Measurements from ENCODE around the gene SNX9.

SNX9 gene

DNA sequence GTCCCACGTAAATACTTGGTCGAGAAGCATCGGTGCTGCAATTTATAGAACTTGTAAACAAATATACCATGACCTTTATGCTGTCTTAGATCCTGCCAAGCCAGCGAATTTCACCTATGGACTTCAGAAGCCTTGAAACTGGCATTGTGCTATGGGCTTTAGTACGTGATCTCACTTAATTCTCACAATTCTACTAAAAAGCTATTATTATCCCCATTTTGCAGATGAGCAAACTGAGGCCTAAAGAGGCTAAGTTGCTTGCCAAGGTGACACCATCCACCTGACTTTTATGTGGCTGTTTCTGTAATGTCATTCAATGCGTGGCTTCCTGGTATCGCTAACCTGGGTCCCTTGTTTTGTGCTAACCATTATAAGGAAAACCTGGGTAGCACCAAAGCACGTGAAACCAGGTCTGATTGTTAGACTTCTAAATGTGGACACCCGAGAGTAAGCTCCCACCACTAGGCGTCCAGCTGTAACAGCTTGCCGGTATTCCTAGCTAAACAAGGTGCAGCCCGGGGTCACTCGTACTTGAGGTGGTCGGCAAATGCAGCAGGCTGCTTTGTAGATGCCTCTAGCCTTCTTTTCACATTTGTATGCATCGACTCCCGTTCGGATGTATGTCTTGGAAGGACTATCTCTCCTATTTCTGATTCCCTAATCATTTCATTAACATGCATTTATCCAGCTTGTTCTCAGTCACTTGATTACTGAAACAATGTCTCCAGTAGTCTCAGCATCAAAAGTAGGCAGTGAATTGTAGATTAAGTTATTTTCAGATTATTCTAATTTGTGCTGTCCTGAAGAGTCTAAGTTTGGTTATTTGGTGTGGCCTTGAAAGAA is 159.7 kb downstream of the SNX9 start:
- no peak for TF ChIP-seq JUND (IDR thresholded peaks at IDR 0.05; ENCODE audit: low read depth)
- peak in 1 of 2 experiments; percentile 49 for DNase-seq (ENCODE audit: low read depth in 1 of 2, low spot score in 1 of 2)
- in situ Hi-C loops (cut with HindIII; ENCODE audit: low pct_unique_long_range_greater_than_20kb, low sequenced_read_pairs) = no loop called here

DNA sequence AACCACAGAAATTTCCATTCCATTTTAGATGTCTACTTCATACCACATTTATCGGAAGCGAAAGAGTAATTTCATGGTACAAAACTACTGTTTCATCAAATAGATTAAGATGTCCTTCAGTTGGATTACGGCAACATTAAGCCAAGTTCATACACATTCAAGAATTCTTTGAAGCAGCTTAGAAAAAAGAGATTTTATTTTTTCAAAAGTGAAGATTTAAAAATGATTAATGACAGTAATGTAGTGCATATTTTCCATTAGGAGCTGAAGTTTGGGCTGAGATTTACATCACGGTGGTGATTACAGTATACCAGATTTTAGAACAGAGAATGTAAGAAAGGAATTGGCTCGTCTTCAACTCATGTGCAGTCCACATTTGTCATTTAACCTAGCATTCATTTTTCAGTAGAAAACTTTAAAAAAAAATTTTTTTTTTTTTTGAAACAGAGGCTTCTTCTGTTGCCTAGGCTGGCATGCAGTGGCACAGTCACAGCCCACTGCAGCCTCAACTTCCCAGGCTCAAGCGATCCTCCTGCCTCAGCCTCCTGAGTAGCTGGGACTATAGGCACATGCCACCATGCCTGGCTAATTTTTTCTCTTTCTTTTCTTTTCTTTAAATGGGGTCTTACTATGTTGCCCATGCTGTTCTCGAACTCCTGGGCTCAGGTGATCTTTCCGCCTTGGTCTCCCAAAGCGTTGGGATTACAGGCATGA is 160.5 kb downstream of the SNX9 start:
- no peak for TF ChIP-seq JUND (IDR thresholded peaks at IDR 0.05; ENCODE audit: low read depth)
- in situ Hi-C loops (cut with HindIII; ENCODE audit: low pct_unique_long_range_greater_than_20kb, low sequenced_read_pairs) = no loop called here
- DNase-seq (ENCODE audit: low read depth in 1 of 2, low spot score in 1 of 2) = no peak

DNA sequence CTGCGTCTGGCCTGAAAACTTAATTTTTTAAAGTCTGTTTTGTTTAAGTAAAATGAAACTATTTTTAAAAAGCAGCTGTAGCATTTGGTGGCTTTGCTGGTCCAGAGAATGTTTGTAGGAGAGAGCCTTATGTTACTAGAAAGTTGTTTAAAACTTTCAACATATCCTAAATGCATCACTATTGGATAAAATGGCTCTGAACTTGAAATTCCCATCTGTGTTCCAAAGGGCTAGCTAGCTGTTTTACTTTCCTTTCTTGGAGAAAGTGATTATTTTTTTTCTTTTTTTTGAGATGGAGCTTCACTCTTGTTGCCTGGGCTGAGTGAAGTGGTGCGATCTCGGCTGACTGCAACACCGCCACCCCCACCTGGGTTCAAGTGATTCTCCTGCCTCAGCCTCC is 161.1 kb downstream of the SNX9 start:
- no peak for DNase-seq (ENCODE audit: low read depth in 1 of 2, low spot score in 1 of 2)
- no peak for TF ChIP-seq JUND (IDR thresholded peaks at IDR 0.05; ENCODE audit: low read depth)
- in situ Hi-C loops (cut with HindIII; ENCODE audit: low pct_unique_long_range_greater_than_20kb, low sequenced_read_pairs) = no loop called here

DNA sequence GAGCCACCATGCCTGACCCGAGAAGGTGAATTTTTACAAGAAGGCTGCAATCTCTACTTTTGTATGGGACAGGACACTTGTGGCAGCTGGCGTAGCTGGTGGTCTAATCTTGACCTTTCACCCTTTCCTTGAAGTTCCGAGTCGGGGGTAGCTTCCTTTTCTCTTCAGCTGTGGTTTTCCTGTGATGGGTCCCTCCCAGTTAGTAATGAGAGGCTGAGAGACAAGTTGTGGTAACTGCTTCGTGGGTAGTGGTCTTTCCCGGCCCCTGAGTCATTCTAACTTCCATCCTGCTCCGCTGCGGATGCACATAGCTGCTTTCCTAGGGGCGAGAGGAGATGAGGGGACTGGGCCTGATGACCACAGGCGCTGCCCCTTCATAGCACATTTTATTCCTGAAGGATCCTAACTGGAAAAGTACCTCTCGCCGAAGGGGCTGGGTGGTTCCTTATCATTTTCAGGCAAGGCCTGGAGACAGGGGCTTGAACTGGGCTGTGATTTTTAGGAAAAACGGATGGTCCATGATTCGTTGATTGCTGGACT is 161.7 kb downstream of the SNX9 start:
- DNase-seq (ENCODE audit: low read depth in 1 of 2, low spot score in 1 of 2) = no peak
- no peak for TF ChIP-seq JUND (IDR thresholded peaks at IDR 0.05; ENCODE audit: low read depth)
- in situ Hi-C loops (cut with HindIII; ENCODE audit: low pct_unique_long_range_greater_than_20kb, low sequenced_read_pairs) = no loop called here

DNA sequence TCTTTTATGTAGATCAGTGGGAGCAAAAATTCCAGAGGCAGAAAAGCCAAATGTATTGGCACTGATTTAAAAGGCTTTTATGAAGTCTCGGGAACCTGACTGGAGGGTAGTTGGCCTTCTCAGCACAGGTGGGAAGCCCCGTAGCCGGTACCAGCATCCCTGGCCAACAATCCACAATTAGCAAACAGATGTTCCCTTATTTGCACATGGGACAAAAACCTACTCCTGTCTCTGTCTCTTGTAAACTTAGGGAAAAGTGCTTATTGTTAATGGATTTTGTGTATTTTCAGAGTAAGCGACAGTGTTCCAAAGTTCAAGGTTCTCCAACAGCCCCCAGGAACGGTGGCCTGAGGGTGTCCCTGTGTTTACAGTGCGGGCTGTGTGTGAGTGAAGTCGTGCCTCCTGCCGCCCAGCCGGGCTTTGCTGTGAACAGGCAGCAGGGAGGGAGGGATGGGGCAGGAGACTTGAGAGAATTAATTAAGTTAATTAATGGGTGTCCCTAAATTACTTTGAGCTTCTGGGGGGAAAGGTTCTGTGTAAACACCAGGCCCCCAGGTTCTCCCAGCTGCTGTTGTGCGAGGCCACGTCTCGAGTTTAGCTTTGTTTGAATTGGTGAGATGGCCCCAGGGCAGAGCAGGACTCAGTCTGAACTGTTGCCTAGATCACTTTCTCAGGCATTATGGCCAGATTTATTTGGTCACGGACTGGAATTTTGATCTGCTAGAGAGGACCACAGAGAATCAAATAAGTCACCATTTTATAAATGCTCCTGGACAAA is 162.5 kb downstream of the SNX9 start:
- in situ Hi-C loops (cut with HindIII; ENCODE audit: low pct_unique_long_range_greater_than_20kb, low sequenced_read_pairs) = no loop called here
- TF ChIP-seq JUND (IDR thresholded peaks at IDR 0.05; ENCODE audit: low read depth) = no peak
- peak in 1 of 2 experiments; percentile 54 for DNase-seq (ENCODE audit: low read depth in 1 of 2, low spot score in 1 of 2)

DNA sequence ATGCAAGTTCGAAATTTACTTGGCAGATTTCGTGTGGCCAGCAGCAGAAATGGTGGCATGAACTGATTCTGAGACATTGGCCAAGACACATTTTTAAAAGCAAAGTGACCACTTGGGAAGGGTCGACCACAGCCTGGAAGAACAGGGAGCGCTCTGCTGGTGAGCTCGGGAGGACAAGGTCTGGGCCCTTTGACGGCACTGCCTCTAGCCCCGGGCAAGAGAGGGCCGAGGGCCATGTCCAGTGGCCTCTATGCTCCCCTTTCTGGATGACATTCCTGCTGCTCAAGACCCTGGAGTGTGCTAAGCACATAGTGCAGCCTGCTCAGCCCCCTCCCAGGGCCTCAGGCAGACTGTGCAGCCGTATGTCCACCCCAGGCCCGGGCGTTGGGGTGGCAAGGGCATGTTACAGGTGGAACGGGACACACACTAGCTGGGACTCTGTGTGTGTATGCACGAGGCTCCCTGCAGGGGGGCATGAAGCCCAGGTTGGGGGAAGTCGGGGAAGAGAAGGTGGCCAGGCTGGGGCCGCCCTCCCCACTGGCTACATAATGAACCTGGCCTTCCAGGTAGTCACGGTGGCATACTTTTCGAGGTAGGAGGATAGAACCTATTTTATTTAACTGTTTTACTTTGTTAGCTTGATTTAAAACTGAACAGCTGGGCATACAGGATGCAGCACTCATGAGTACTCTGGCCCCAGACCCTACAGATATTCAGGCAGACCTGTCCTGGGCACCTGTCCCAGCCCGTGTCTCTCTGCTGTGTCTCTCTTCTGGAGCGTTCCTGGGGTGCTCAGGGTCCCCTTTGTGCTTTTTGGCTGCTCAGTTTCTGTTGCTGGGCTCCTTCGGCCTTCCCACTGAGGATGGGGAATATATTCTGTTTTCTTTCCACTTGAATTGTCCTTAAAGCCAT is 165.0 kb downstream of the SNX9 start:
- in situ Hi-C loops (cut with HindIII; ENCODE audit: low pct_unique_long_range_greater_than_20kb, low sequenced_read_pairs) = no loop called here
- DNase-seq (ENCODE audit: low read depth in 1 of 2, low spot score in 1 of 2) = no peak

DNA sequence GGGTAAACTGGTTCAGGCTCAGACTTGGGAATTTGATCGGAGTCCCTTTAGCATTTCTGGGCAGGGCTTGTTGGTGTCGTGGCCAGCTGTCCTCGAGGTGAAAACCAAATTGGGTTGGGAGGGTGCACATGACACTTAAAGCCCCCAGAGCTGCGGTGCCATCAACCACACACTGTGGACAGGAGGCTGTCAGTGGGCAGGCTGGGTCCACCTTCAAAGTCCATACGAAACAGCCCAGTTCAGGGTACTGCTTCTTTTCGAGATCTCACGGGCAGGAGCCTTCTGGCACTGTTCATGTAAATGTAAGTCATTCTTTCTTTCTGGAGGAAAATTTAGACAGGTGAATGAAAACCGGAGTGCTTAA is 165.6 kb downstream of the SNX9 start:
- no peak for TF ChIP-seq JUND (IDR thresholded peaks at IDR 0.05; ENCODE audit: low read depth)
- in situ Hi-C loops (cut with HindIII; ENCODE audit: low pct_unique_long_range_greater_than_20kb, low sequenced_read_pairs) = no loop called here
- DNase-seq (ENCODE audit: low read depth in 1 of 2, low spot score in 1 of 2) = no peak

More for the DNA sequence above, 165.0 kb downstream of the SNX9 start:
- no peak for TF ChIP-seq JUND (IDR thresholded peaks at IDR 0.05; ENCODE audit: low read depth)

DNA sequence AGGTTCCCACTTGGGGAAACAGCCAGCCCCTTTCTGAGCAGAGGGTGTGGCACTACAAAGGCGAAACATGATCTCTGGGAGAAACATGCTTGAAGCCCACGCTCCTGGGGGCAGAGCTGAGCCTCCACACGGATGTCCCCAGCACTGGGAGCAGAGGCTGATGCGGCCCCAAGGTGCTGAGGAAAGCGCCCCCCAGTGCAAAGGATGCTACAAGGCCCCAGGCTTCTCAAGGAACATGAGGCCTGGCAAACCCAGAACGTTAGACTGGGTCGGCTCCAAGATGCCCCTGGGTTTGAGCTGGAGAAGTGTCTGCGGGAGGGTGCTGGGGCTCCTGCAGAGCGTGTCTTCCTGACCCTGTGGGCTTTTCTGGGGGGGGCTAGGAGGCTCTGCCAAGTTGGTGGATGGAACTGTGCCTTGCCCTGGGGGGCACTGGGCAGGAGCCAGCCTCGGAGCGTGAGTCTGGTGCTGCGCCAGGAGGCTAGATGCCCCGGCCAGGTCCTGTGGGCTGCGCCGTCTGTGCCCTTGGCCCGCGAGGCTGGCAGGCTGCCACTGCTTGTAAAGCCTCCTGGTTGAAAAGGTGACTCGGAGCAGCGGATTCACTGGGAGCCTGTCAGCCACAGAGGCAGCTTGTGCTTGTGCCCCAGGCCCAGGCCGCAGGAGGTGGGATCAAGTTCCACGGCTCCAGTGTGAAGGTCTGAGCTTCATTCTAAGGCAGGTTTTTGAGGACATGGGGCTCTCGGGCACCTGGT is 166.7 kb downstream of the SNX9 start:
- in situ Hi-C loops (cut with HindIII; ENCODE audit: low pct_unique_long_range_greater_than_20kb, low sequenced_read_pairs) = no loop called here
- DNase-seq (ENCODE audit: low read depth in 1 of 2, low spot score in 1 of 2) = peak in 1 of 2 experiments; percentile 80
- no peak for TF ChIP-seq JUND (IDR thresholded peaks at IDR 0.05; ENCODE audit: low read depth)

DNA sequence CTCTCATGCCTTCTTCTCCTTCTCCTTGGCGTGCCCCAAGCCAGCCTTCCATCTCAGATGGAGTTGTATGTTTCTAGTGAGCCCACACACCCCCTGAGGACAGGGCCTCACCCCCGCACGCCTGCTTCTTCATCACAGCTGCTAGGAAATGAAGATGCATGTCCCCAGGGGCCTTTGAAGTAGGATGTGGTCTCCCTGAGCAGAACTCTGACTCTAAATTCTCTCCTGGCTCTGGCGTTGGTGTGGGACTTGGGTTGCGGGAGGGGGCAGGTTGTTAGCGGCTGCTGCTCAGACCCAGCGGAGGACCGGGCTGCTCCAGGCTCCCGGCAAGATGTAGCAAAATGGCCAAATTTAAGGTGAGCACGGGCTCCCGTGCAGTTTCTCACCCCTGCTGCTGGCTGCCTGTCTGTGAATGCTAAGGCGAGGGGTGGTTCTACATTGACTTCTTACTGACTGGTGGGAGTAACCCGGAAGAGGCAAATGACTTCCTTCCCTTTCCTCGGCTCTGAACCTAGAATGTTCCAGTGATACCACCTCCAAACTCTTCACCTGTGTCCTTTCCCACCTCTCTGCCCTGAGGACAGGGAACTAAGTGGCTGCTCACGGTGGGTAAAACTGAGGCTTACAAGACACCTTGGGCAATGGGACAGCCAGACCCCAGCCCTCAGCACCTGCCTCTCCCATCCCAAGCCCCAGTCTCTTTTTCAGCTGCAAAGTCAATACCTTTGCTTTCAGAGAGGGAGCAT is 167.4 kb downstream of the SNX9 start:
- DNase-seq (ENCODE audit: low read depth in 1 of 2, low spot score in 1 of 2) = no peak
- TF ChIP-seq JUND (IDR thresholded peaks at IDR 0.05; ENCODE audit: low read depth) = no peak
- in situ Hi-C loops (cut with HindIII; ENCODE audit: low pct_unique_long_range_greater_than_20kb, low sequenced_read_pairs) = no loop called here

DNA sequence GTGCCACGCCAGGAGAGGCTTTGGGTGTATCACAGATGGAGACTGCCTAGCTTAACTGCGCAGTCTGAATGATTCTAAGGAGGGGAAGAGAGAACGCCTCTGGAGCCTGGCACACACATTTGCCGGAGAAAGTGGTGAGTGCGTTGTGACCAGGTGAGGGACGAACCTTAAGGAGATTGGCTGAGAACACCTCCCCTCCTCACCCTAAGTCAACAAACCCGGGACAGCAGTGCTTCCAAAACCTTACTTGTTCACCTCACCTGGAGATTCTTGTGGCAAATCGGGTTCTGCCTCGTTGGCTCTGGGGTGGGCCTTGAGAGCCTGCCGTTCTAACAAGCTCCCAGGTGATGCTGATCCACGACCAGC is 168.0 kb downstream of the SNX9 start:
- DNase-seq (ENCODE audit: low read depth in 1 of 2, low spot score in 1 of 2) = peak in 1 of 2 experiments; percentile 64
- in situ Hi-C loops (cut with HindIII; ENCODE audit: low pct_unique_long_range_greater_than_20kb, low sequenced_read_pairs) = no loop called here
- TF ChIP-seq JUND (IDR thresholded peaks at IDR 0.05; ENCODE audit: low read depth) = no peak
